ENCODE results near the gene HOXC11.

- TF ChIP-seq ZNF274 (IDR thresholded peaks at IDR 0.05; ENCODE audit: low read depth, low read length) (no peak), YY1 (IDR thresholded peaks at IDR 0.05; ENCODE audit: insufficient read depth, insufficient read length) (no peak)
Measured at GRCh38 chr12:53967421-53967925, 5.5 kb upstream of the HOXC11 start.
